Naive thymus-derived CD8-positive, alpha-beta T cell (primary cell): ENCODE data around the gene OR11H1. TPM values are rescaled to one million over a fixed set of nuclear protein-coding genes. Genes with fewer than 3 reads are reported as not detected.
"Not testable (repeated sequence)": the region's sequence is repeated elsewhere in the genome, so short reads cannot be mapped to it uniquely, and the experiment has no call there.

Experiments used
- ATAC-seq, 2 donors: fragments of 150-1000 bp; cut with Tn5 transposase in 1 of 2; sonication (Bioruptor Pico), chemical (Tn5 transposase) in 1 of 2; 1 replicate in 1 of 2; 2 replicates in 1 of 2; pipeline ENCODE4 v1.10.0; 2021; ENCODE audit warnings: mild to moderate bottlenecking in 2 of 2, moderate library complexity in 2 of 2
- POLR2A ChIA-PET: fragments of 350-600 bp; sonication (Branson Sonifier 250); formaldehyde crosslinking; loops from one replicate; lab custom pipeline; 2021; ENCODE audit warnings: antibody characterized with exemption; lab: Charles Lee
- DNase-seq, 10 donors: peaks; one replicate each; pipeline versions ENCODE4 v3.0.0 to v3.0.0-alpha.2; 2020 to 2022
- H3K27ac Mint-ChIP-seq, 10 donors: one replicate each; pipeline ENCODE4 v1.8.0; 2020 to 2022; ENCODE audit warnings: mild to moderate bottlenecking in 10 of 10, mixed read lengths in 10 of 10, moderate library complexity in 4 of 10, inconsistent platforms in 1 of 10
- H3K27me3 Mint-ChIP-seq, 5 donors: one replicate each; pipeline ENCODE4 v1.8.0; 2021 to 2022; ENCODE audit warnings: mixed read lengths in 5 of 5
- H3K36me3 Mint-ChIP-seq, 3 donors: one replicate each; pipeline ENCODE4 v1.8.0; 2020 to 2022; ENCODE audit warnings: mixed read lengths in 3 of 3, mild to moderate bottlenecking in 2 of 3, inconsistent platforms in 1 of 3
- H3K4me1 Mint-ChIP-seq, 4 donors: one replicate each; pipeline ENCODE4 v1.8.0; 2021 to 2022; ENCODE audit warnings: mixed read lengths in 4 of 4
- H3K4me3 Mint-ChIP-seq, 10 donors: one replicate each; pipeline ENCODE4 v1.8.0; 2020 to 2022; ENCODE audit warnings: mild to moderate bottlenecking in 10 of 10, mixed read lengths in 10 of 10, moderate library complexity in 6 of 10, inconsistent platforms in 1 of 10
- H3K9me3 Mint-ChIP-seq, 9 donors: one replicate each; pipeline ENCODE4 v1.8.0; 2020 to 2022; ENCODE audit warnings: mixed read lengths in 9 of 9, mild to moderate bottlenecking in 3 of 9, inconsistent platforms in 1 of 9, moderate library complexity in 1 of 9
- polyA plus RNA-seq, 3 donors: library from polyadenylated mRNA; unstranded; fragments of 300-500 nt; fragmentation: Illumina TruSeq; gene quantifications; one replicate each; pipeline ENCODE4 v1.2.3, GENCODE V29; 2021
- total RNA-seq, 8 experiments: library from RNA in 2 of 8; stranded (reverse) in 2 of 8; gene quantifications; one replicate each; pipeline ENCODE4 v1.2.3 and lab custom pipeline; 2021 to 2026

The OR11H1 gene
- not detected for total RNA-seq
- polyA plus RNA-seq = not detected
- total RNA-seq (lab: John Stamatoyannopoulos, UW) = 0 reads per million in 6 experiments

DNA sequence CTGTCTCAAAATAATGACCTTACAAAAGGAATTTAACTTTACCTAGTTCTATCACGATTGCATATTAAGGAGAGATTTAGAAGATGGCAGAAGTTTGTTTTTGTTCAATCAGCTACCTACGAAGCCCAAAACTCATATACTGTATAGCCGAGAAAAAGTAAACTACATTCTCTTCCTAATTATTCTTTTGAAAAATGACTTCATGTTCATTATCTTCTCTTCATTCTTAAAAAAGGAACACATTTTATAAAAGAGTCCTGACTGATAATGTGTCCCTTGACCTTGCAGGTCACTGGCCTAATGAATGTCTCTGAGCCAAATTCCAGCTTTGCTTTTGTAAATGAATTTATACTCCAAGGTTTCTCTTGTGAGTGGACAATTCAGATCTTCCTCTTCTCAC is at the start of gene OR11H1:
Gene OR11H1 (plus strand): TSS at position 301 of the 400 bp plus-strand sequence. CDS start 0 bp downstream, at position 301.
- H3K27ac Mint-ChIP-seq, H3K27me3 Mint-ChIP-seq, POLR2A ChIA-PET, H3K4me1 Mint-ChIP-seq, DNase-seq, H3K4me3 Mint-ChIP-seq, H3K9me3 Mint-ChIP-seq, ATAC-seq, H3K36me3 Mint-ChIP-seq: not testable (repeated sequence)

GRCh38 chr22:15509967-15510366 is 18.0 kb upstream of the OR11H1 start:
- H3K27me3 Mint-ChIP-seq, DNase-seq, H3K27ac Mint-ChIP-seq, H3K36me3 Mint-ChIP-seq, ATAC-seq, H3K4me1 Mint-ChIP-seq, H3K9me3 Mint-ChIP-seq, H3K4me3 Mint-ChIP-seq, POLR2A ChIA-PET: not testable (repeated sequence)

DNA sequence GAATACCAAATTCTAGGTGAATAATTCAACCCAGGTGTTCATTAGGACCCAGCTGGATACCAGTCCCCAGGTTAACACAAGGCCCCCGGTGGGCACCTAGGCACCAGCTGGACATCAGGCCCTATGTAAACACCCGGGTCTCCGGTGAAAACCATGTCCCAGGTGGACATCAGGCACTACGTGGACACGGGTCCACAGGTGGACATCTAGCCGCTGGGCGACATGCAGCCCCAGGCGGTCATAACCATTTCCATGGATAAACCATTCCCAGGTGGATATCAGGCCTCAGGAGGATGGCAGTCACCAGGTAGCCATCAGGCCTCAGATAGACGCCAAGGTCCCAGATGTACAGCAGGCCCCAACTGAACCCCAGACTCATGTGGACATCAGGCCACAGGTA is 12.1 kb upstream of the OR11H1 start:
- ATAC-seq, H3K9me3 Mint-ChIP-seq, H3K27ac Mint-ChIP-seq, H3K27me3 Mint-ChIP-seq, H3K4me3 Mint-ChIP-seq, POLR2A ChIA-PET, DNase-seq, H3K4me1 Mint-ChIP-seq, H3K36me3 Mint-ChIP-seq: not testable (repeated sequence)

- DNase-seq, POLR2A ChIA-PET, H3K27me3 Mint-ChIP-seq, H3K4me1 Mint-ChIP-seq, H3K9me3 Mint-ChIP-seq, ATAC-seq, H3K36me3 Mint-ChIP-seq, H3K4me3 Mint-ChIP-seq, H3K27ac Mint-ChIP-seq: not testable (repeated sequence)
These were observed 25.8 kb downstream of the OR11H1 start for GRCh38 chr22:15553767-15554166.

- H3K36me3 Mint-ChIP-seq, H3K4me1 Mint-ChIP-seq, POLR2A ChIA-PET, H3K9me3 Mint-ChIP-seq, H3K4me3 Mint-ChIP-seq, DNase-seq, H3K27ac Mint-ChIP-seq, H3K27me3 Mint-ChIP-seq, ATAC-seq: not testable (repeated sequence)
These were observed 35.5 kb downstream of the OR11H1 start for GRCh38 chr22:15563461-15563860.

DNA sequence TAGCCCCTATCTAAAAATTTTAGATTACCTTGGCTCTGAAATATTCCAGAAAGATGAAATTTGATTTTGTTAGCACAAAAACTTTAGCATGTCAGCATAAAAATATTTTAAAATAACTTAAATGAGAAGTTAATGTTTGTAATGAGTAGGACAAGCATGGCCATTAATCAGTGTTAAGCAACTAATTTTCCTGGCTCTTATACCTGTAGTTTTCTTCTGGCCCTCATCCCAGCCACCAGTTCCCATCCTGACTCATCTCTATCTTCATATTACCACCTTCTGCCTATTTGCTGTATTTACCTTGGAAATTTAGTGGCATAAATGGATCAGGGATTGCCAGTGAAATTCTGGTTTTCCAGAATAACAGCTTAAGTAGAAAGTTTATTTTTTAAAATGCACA is 37.1 kb downstream of the OR11H1 start:
- H3K4me1 Mint-ChIP-seq, POLR2A ChIA-PET, H3K27me3 Mint-ChIP-seq, ATAC-seq, H3K4me3 Mint-ChIP-seq, DNase-seq, H3K9me3 Mint-ChIP-seq, H3K36me3 Mint-ChIP-seq, H3K27ac Mint-ChIP-seq: not testable (repeated sequence)

Other genes starting within 250 kb of the OR11H1 start
- not detected for gene POTEH, start 161.8 kb downstream of the OR11H1 start, total RNA-seq
- gene POTEH, start 161.8 kb downstream of the OR11H1 start, polyA plus RNA-seq = not detected